Measurements from ENCODE around the gene BEX3.

DNA sequence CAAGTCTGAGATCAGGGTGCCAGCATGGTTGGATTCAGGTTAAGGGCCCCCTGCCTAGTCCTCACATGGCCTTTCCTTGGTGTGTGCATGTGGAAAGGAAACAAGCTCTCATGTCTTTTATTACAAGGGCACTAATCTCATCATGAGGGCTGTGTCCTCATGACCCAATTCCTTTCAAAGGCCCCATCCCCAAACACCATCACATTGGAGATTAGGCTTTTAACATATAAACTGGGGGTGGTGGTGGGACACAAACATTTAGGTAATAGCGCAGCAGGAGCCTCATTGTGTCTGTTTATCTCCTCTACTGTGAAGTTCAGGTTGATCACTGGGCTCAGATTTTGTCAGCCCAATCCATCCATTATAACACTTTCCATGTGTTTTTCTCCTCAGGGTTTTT lies 41.0 kb downstream of the BEX3 start:
- TF ChIP-seq, protein P1, sequence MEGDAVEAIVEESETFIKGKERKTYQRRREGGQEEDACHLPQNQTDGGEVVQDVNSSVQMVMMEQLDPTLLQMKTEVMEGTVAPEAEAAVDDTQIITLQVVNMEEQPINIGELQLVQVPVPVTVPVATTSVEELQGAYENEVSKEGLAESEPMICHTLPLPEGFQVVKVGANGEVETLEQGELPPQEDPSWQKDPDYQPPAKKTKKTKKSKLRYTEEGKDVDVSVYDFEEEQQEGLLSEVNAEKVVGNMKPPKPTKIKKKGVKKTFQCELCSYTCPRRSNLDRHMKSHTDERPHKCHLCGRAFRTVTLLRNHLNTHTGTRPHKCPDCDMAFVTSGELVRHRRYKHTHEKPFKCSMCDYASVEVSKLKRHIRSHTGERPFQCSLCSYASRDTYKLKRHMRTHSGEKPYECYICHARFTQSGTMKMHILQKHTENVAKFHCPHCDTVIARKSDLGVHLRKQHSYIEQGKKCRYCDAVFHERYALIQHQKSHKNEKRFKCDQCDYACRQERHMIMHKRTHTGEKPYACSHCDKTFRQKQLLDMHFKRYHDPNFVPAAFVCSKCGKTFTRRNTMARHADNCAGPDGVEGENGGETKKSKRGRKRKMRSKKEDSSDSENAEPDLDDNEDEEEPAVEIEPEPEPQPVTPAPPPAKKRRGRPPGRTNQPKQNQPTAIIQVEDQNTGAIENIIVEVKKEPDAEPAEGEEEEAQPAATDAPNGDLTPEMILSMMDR (IDR thresholded peaks at IDR 0.05; ENCODE audit: low read length) = no peak
- TF ChIP-seq EZH2 (IDR thresholded peaks at IDR 0.05; ENCODE audit: borderline replicate concordance, low read length) = no peak
